Keratinocyte (primary cell): ENCODE data around the gene RNF212. TPM values are rescaled to one million over a fixed set of nuclear protein-coding genes. Genes with fewer than 3 reads are reported as not detected.

Source experiments
- DNase-seq: peaks from one replicate; pipeline ENCODE4 v3.0.0-alpha.2; 2011; ENCODE audit warnings: low read depth, missing footprints, low spot score
- FAIRE-seq: peaks from 2 replicates; lab custom pipeline; 2011; peaks lifted over from hg19 to GRCh38; lab: Jason Lieb, UNC
- H2AFZ ChIP-seq: 2 replicates; pipeline ENCODE4 v1.6.0; 2012; ENCODE audit warnings: low read length, control low read depth, inconsistent platforms; ENCODE audit not compliant: control insufficient read depth
- H3K27ac ChIP-seq: 2 replicates; pipeline ENCODE4 v1.5.1; 2011; ENCODE audit warnings: low read length; ENCODE audit not compliant: control insufficient read depth, insufficient read depth
- H3K27me3 ChIP-seq: 3 replicates; pipeline ENCODE4 v1.6.0; 2011; ENCODE audit warnings: low read length; ENCODE audit not compliant: control insufficient read depth, insufficient read depth; ENCODE audit errors: extremely low read depth
- H3K36me3 ChIP-seq, 2 experiments: 2 replicates in 1 of 2; 3 replicates in 1 of 2; pipeline ENCODE4 v1.5.1; 2011; ENCODE audit warnings: low read length in 2 of 2, mild to moderate bottlenecking in 1 of 2; ENCODE audit not compliant: control insufficient read depth in 2 of 2, insufficient read depth in 2 of 2; ENCODE audit errors: extremely low read depth in 1 of 2
- H3K4me1 ChIP-seq: 3 replicates; pipeline ENCODE4 v1.5.1; 2011; ENCODE audit warnings: low read length; ENCODE audit not compliant: control insufficient read depth, insufficient read depth; ENCODE audit errors: extremely low read depth
- H3K4me2 ChIP-seq: 3 replicates; pipeline ENCODE4 v1.6.0; 2011; ENCODE audit warnings: low read depth, low read length; ENCODE audit not compliant: control insufficient read depth, insufficient read depth; ENCODE audit errors: extremely low read depth
- H3K4me3 ChIP-seq, 3 experiments: fragments of 200-600 bp in 1 of 3; sonication (generic) in 1 of 3; 2 replicates in 2 of 3; 3 replicates in 1 of 3; pipeline ENCODE4 v1.5.1; 2011 to 2016; ENCODE audit warnings: low read length in 3 of 3, mild to moderate bottlenecking in 3 of 3, control low read depth in 2 of 3, inconsistent platforms in 1 of 3, low read depth in 1 of 3, mixed read lengths in 1 of 3, mixed run types in 1 of 3, moderate library complexity in 1 of 3; ENCODE audit not compliant: control insufficient read depth in 2 of 3, insufficient read depth in 2 of 3; ENCODE audit errors: extremely low read depth in 1 of 3
- H3K79me2 ChIP-seq: 2 replicates; pipeline ENCODE4 v1.6.0; 2012; ENCODE audit warnings: low read length; ENCODE audit not compliant: control insufficient read depth, insufficient read depth
- H3K9ac ChIP-seq: 3 replicates; pipeline ENCODE4 v1.6.0; 2011; ENCODE audit warnings: low read length; ENCODE audit not compliant: control insufficient read depth, insufficient read depth; ENCODE audit errors: extremely low read depth
- H3K9me1 ChIP-seq: 3 replicates; pipeline ENCODE4 v1.6.0; 2011; ENCODE audit warnings: low read length; ENCODE audit not compliant: control insufficient read depth, insufficient read depth; ENCODE audit errors: extremely low read depth
- H3K9me3 ChIP-seq: 2 replicates; pipeline ENCODE4 v1.5.1; 2012; ENCODE audit warnings: low read depth, low read length; ENCODE audit not compliant: control insufficient read depth
- H4K20me1 ChIP-seq: 3 replicates; pipeline ENCODE4 v1.6.0; 2011; ENCODE audit warnings: low read length; ENCODE audit not compliant: control insufficient read depth, insufficient read depth; ENCODE audit errors: extremely low read depth
- EZH2 ChIP-seq: IDR thresholded peaks from one replicate; pipeline ENCODE4 v1.6.1; 2012; ENCODE audit warnings: inconsistent platforms, mild to moderate bottlenecking, low read length, moderate library complexity
- dilution Hi-C: fragments of 300-500 bp; cut with MboI; formaldehyde crosslinking; loops from one replicate; pipeline ENCODE4 v1.7.0; 2020; ENCODE audit warnings: low sequenced_read_pairs; ENCODE audit not compliant: extremely low pct_ligation_motif_present
- polyA plus RNA-seq, 5 experiments: library from polyadenylated mRNA; depleted of rRNA in 3 of 5; stranded (reverse) in 3 of 5; stranded (forward) in 1 of 5; unstranded in 1 of 5; fragments of >200 nt; gene quantifications; 1 replicate in 1 of 5; 2 replicates in 3 of 5; 3 replicates in 1 of 5; pipeline versions ENCODE4 v1.2.1 to v1.2.3, GENCODE V29; 2011 to 2012; ENCODE audit warnings: missing spikeins in 2 of 5, low read depth in 1 of 5, low replicate concordance in 1 of 5
- TF ChIP-seq, protein P1 (sequence below), 3 experiments: IDR thresholded peaks in 1 of 3; conservative IDR thresholded peaks in 1 of 3; optimal IDR thresholded peaks in 1 of 3; 2 replicates in 2 of 3; 3 replicates in 1 of 3; pipeline versions ENCODE3 to v1.5.1; 2011; ENCODE audit warnings: low read length in 3 of 3, mild to moderate bottlenecking in 3 of 3, moderate library complexity in 2 of 3, control low read depth in 1 of 3, inconsistent platforms in 1 of 3; ENCODE audit not compliant: insufficient read depth in 2 of 3; ENCODE audit errors: extremely low read depth in 1 of 3

Gene RNF212
- polyA plus RNA-seq, 1 donor (not counting 4 experiments of a cell fraction or from before 2014, with no cell fraction given) = 0.16 TPM

DNA sequence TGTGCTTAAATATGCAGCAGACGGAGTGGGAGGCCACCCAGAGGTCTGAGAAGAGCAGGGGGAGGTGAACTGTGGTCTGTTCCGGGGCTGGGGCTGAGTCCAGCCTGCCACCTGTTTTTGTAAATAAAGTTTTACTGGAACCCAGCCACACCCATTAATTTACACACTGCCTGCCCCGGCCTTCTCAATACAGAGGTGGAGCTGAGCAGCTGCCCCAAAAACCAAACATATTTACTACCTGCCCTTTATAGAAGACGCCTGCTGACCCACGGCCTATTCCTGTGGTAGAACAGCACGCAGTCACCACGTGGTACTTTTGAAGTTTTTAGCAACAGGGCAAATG, 56.0 kb downstream of the RNF212 start:
- Histone ChIP-seq H3K4me1 (peaks cover 17% of the 10 kb centered on the region), H3K36me3 (no peaks in the 10 kb centered on the region), H4K20me1 (no peaks in the 10 kb centered on the region), H3K9me3 (no peaks in the 10 kb centered on the region), H3K9ac (no peak overlapping the region), H3K27ac (no peak overlapping the region), H3K79me2 (no peaks in the 10 kb centered on the region), H3K4me3 (no peak overlapping the region), H2AFZ (no peak overlapping the region), H3K4me2 (no peak overlapping the region), H3K27me3 (peaks cover 84% of the 10 kb centered on the region), H3K9me1 (no peaks in the 10 kb centered on the region)
- dilution Hi-C loops = no loop called here
- TF ChIP-seq EZH2 = no peak
- TF ChIP-seq, protein P1, sequence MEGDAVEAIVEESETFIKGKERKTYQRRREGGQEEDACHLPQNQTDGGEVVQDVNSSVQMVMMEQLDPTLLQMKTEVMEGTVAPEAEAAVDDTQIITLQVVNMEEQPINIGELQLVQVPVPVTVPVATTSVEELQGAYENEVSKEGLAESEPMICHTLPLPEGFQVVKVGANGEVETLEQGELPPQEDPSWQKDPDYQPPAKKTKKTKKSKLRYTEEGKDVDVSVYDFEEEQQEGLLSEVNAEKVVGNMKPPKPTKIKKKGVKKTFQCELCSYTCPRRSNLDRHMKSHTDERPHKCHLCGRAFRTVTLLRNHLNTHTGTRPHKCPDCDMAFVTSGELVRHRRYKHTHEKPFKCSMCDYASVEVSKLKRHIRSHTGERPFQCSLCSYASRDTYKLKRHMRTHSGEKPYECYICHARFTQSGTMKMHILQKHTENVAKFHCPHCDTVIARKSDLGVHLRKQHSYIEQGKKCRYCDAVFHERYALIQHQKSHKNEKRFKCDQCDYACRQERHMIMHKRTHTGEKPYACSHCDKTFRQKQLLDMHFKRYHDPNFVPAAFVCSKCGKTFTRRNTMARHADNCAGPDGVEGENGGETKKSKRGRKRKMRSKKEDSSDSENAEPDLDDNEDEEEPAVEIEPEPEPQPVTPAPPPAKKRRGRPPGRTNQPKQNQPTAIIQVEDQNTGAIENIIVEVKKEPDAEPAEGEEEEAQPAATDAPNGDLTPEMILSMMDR (optimal IDR thresholded peaks at IDR 0.05 in 1 of 3, IDR thresholded peaks at IDR 0.05 in 1 of 3, conservative IDR thresholded peaks at IDR 0.05 in 1 of 3; ENCODE audit: extremely low read depth in 1 of 3, insufficient read depth in 2 of 3, low read length in 3 of 3) = no peak
- DNase-seq (no peak), FAIRE-seq (no peak)

DNA sequence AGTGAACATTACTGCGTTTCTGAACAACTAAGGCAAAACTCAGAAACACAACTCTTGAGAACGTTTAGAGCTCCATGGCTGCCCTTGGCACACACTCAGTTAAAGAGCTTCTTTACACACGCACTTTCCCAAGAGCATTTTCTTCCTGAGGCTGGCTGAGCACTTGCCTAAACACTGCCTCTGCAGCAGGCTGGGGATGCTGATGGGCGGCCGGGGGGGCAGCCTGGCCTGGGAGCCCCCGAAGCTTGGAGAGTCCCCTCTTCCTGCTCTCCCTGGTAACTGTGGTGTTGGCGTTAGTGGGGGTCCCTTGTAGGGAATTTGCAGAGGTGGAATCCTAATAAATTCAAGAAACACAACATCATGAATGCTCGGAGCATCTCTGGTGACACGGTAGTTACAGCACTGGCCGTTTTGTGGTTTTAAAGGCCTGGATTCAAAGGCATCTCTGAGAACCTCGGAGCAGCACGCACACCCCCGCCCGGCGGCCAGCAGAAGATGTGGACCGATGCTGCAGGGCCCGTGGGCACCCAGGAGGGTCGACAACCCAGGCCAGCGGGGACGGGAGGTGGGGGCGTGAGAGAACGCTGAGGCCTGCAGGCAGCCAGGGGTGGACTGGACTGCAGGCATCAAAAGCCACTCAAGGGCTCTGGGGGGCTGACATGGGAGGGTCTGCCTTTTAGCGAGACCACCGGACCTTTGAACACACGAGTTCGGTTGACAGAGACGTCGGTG, 56.5 kb downstream of the RNF212 start:
- no peaks in the 10 kb centered on the region for H3K36me3 ChIP-seq
- H3K27ac ChIP-seq = no peak overlapping the region
- H2AFZ ChIP-seq = no peak overlapping the region
- no peaks in the 10 kb centered on the region for H3K9me1 ChIP-seq
- no peaks in the 10 kb centered on the region for H4K20me1 ChIP-seq
- H3K9ac ChIP-seq = no peak overlapping the region
- H3K4me2 ChIP-seq = no peak overlapping the region
- peaks cover 17% of the 10 kb centered on the region for H3K4me1 ChIP-seq
- H3K79me2 ChIP-seq = no peaks in the 10 kb centered on the region
- no peaks in the 10 kb centered on the region for H3K9me3 ChIP-seq
- no peak for FAIRE-seq
- dilution Hi-C loops = no loop called here
- peaks cover 87% of the 10 kb centered on the region for H3K27me3 ChIP-seq
- no peak for DNase-seq
- TF ChIP-seq EZH2 = no peak
- TF ChIP-seq, protein P1 (optimal IDR thresholded peaks at IDR 0.05 in 1 of 3, IDR thresholded peaks at IDR 0.05 in 1 of 3, conservative IDR thresholded peaks at IDR 0.05 in 1 of 3; ENCODE audit: extremely low read depth in 1 of 3, insufficient read depth in 2 of 3, low read length in 3 of 3) = no peak
- no peak overlapping the region for H3K4me3 ChIP-seq
